CMK (cell line): ENCODE results near the gene EXOC6B.

Source experiments
- DNase-seq: peaks from one replicate; pipeline ENCODE4 v3.0.0-alpha.2; 2010; ENCODE audit warnings: low read depth

The EXOC6B gene

DNA sequence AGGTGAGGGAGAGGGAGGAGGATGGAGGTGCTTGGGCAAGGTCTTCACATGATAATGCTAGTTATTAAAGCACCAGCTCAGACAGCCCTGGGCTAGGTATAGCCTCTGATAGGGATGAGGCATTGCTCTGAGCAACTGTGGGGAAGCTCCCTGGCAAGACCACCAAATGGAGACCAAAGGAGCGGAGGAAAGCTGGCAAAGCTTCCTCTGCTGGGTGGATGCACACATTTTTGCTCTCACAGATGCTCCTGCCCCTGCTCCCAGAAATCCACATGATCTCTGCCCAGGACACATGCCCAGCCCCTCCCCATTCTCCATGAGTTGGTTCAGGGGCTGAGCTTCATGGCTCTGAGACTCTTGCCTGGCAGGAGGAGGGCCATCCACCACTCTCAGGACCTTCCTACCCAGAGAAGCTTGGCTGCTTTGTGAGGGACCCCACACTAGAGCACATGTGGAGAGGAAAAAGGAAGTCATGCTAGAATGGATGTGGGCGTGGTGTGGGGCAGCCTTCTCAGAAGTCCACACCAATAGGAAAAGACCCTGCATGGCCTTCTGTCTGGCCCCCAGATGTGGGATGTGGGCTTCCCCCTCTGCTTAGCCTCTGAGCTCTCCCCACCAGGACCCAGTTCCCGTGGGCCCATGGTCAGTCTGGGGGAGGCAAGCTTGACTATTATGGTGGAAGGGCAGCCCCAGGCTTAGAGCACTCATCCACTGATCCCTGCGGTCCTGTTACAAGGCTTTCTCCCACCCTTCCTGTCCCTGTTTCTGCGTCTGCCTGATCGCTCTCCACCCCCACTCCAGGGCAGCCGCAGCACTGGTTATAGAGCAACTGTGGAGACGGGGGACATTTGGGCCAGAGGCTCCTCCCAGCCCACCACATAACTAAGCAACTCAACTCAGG lies 667.7 kb downstream of the EXOC6B start:
- DNase-seq = no peak

- no peak for DNase-seq
Measured at GRCh38 chr2:72156872-72157271, 669.0 kb downstream of the EXOC6B start.

DNA sequence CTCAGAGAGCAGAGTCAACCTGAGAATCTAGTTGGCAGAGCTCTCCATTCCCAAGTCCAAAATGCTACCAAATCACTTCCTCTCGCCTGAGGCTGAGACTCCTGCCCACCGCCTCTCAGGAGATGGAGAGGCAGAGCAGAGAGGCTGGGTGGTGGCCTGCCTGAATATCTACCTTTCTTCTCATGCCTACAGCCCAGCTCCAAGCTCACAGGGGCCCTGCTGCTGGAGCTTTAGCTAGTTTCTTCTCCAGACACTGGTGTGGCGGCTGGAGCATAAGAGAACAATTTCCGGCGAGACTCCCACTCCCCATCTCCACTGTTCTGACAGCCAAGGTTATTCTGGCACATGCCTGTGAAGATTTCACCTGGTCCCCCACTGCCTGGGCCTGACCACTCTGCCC lies 670.1 kb downstream of the EXOC6B start:
- no peak for DNase-seq

- DNase-seq = no peak
Measured at GRCh38 chr2:72155151-72155550, 670.7 kb downstream of the EXOC6B start.

- DNase-seq = no peak
Measured at GRCh38 chr2:72154386-72154975, 671.4 kb downstream of the EXOC6B start.

DNA sequence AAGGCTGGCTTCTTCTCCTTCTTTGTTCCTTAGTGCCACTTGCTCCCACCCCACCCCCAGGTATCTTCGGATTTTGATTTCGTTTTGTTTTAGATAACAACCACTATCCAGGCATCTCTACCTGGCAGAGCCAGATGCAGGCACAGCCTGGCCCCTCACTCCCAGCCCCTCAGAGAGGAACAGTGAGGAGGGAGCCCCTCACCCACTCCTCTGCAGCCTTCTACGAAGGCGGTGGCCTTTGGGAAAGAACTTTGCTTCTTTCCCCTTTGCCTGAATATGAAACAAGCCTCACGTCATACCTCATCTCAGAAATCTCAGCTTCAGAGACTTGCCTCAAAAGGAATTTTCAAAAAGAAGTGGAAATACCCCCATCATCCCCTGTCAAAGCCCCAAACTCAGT lies 671.9 kb downstream of the EXOC6B start:
- no peak for DNase-seq

DNA sequence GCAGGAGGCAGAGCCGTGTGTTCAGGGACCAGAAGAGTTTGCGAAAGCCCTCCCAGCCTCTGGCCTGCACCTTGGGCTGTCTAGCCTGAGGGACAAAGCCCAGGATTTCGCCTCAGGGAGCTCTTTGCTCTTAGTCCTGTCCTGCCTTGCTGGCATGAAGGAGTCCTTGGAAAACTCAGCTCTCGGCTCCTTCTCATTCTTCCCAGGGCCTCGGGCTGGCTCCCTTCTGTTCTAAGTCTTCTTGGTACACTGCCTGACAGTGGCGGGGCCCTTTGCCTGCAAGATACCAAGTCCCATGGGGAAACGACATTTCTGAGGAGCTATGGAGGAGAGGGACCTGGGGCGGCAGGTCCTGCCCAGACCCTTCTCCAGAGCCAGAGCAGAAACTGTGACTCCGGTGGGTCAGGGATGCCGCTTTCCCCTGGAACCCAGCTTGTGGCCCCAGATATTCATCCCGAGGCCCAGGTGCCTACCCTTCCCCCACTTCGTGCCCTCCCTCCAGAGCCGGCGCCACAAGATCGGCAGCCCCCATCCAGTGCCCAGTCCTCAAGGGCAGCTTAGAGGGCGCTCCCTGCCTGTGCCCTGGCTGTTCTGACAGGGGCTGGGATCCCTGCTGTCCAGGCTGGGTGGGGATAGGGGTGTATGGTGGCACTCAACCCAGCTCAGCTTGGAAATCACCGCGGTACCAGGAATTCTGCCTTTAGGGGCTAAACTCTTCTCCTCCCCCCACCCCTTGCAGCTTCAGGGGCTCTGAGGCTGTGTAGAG lies 672.6 kb downstream of the EXOC6B start:
- no peak for DNase-seq

DNA sequence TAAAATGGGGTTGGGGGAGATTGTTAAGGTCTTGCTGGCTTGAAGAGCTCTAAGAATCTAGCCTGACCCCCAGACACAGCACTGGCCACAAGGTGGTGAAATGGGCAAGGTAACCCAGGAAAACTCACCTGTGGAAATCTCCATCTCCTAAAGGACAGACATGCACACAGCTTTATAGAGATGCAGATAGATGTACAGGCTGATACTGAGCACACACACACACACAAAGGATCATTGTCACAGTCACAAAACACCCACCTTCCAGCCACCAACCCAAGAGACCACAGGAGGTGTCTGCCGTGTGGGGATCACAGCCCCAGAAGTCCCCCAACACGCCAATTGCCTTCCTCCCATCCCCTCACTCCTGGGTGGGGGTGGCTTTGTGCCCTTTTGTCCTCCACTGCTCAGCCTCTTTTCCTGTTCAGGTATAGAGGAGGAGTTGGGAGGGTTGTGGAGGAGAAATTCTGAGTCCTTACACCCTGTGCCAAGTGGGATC lies 674.9 kb downstream of the EXOC6B start:
- DNase-seq = no peak

- DNase-seq = no peak
Measured at GRCh38 chr2:72150157-72150860, 675.5 kb downstream of the EXOC6B start.

DNA sequence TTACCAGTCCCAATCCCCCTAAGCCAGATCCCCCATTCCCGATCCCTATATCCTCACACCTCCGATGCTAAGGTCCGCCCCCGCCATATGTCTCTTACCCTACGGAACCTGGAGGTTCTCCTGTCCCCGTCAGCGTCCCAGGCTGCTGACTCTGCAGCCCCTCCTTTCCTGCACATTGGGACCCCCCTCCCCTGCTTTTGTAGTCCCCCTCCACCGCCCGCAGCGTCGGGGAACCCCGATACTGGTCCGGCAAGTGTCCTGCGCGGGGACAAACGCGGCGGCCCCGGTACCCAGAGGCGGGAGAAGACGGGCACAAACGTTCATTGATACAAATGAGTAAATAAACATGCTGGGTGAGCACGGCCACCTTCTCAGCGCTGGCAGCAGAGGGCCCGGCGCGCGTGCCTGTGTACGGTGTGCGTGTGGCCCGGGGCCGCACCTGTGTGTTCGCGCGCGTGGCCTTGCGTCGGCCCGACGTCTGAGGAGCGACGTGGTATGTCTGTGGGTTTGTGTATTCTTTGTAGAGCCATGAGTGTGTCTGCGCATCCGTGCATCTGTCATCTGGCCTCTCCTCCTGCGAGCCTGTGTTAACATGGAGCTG lies 676.2 kb downstream of the EXOC6B start:
- DNase-seq = no peak

DNA sequence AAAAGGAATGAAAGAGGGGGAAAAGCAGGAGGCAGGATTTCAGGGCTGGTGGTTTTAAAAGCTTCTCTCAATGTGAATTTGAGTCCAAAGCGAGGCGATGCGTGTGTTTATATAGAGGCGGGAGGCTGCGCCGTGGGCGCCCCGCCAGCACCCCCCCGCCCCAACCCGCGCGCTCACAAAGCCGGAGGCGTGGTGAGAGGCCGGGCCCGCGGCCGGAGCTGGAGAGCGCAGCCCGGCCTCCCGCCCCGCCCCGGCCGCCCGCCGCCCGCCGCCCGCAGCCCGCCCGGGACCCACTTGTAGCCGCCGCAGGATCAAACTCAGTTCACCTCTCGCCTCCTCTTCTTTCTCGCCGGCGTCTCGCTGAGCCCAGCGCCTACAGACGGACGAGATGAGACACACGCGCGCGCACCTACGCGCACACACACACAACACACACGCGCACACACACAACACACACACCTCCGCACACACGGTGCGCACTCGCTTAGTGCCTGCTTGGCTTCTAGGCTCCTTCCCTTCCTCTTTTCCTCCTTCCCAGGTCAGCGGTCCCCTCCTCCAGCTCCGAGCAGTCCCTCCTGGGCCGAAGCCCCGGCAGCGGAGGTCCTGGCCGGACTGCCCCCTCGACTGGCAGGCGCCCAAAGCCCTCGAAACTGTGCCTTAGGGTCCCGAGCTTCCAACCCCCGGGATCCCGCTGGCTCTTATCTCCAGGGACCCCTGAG lies 676.8 kb downstream of the EXOC6B start:
- no peak for DNase-seq

DNA sequence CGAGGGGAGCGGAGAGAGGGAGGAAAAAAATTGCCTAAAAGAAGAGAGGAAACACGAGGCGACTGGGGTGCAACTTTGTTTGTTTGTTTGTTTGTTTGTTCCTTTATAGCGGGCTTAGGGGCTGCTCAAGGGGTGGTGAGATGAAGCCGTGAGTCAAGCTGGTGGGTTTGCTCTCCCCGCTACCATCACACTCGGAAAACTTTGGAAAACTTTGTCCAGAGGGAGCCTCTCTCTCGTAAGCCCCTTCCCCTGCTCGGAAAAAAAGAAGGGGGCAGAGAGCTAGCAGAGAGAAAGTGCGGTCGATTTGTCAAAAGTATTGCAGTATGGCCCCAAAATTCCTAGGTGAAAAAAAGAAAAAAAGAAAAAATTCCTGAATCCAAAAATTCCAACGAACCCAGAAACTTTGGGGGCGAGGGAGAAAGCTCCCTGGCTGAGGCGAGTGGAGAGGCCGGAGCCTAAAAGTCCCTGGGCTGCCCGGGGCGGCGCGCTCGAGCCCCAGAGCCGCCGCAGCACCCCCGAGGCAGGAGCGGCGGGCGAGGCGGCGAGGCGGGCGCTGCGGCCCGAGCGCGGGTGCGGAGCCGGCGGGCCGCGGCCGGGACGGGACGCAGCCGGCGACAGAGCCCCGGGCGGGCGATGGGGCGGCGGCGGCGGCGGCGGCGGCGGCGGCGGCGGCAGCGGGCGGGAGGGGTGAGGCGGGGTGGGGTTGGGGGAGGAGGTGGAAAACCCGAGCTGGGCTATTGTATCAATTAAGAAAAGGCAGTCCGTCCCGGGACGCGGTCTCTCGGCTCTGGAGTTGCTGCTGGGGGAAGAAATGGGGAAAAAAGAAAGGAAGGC lies 677.6 kb downstream of the EXOC6B start:
- no peak for DNase-seq

DNA sequence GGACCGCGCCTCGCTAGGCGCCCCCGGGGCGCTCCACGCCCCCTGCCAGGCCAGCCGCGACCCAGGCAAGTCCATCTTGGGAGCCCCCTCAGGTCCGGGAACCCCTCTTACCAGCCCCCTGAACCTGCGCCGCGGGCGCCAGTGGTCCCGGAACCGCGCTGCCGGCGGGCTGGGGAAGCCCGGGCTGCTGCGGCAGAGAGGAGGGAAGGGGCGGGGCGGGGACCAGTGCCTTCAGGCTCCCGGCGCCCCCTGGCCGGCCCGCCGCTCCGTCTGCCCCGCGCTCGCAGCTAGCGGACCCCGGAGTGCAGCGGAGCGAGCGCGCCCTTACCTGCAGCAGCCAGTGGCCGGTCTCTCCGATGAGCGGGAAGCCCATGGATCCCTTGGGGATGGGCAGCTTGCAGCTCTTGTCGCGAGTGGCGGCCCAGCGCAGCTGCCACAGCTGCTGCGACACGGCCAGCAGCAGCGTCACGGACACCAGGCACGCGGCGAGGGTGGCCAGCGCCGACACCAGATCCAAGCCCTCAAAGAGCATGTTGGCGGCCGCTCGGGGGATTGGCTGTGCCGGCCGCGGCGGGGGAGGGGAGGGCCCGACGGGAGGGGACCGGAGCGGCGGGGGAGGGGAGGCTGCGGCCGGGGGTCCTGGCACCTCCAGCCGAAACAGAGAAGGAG lies 678.4 kb downstream of the EXOC6B start, which contains the start of gene CYP26B1:
Gene CYP26B1 (minus strand): TSS at position 560 of the 669 bp plus-strand sequence. CDS start 28 bp downstream, at position 532.
- no peak for DNase-seq

- no peak for DNase-seq
Measured at GRCh38 chr2:72146347-72147302, 679.2 kb downstream of the EXOC6B start.

- DNase-seq = no peak
Measured at GRCh38 chr2:72145658-72146329, 680.0 kb downstream of the EXOC6B start.

- DNase-seq = no peak
Measured at GRCh38 chr2:72145289-72145657, 680.6 kb downstream of the EXOC6B start.

- no peak for DNase-seq
Measured at GRCh38 chr2:72144632-72145288, 681.1 kb downstream of the EXOC6B start.
